OCI-LY7 (cell line): ENCODE measurements around the gene CDH15. TPM values are rescaled to one million over a fixed set of nuclear protein-coding genes. Genes with fewer than 3 reads are reported as not detected.
"Not testable (repeated sequence)": the region's sequence is repeated elsewhere in the genome, so short reads cannot be mapped to it uniquely, and the experiment has no call there.

Experiments
- BruUV-seq: library from RNA; stranded (reverse); fragments of 400-500 nt; replicated peaks from 2 replicates; lab custom pipeline; 2021; lab: Mats Ljungman, UMichigan
- CTCF ChIA-PET: fragments of 300-600 bp; sonication (Branson Sonifier 250); formaldehyde crosslinking; loops from one replicate; lab custom pipeline; 2022; ENCODE audit warnings: antibody characterized with exemption; ENCODE audit not compliant: unreplicated experiment; lab: Charles Lee
- POLR2A ChIA-PET: fragments of 300-600 bp; sonication (Branson Sonifier 250); formaldehyde crosslinking; loops from one replicate; lab custom pipeline; 2022; ENCODE audit warnings: antibody characterized with exemption; lab: Charles Lee
- DNase-seq: peaks from one replicate; pipeline ENCODE4 v3.0.0-alpha.2; 2015; ENCODE audit warnings: low spot score
- H2AFZ ChIP-seq: fragments of 200-600 bp; sonication (generic), shearing (Covaris generic); 2 replicates; pipeline ENCODE4 v1.6.1; 2014; ENCODE audit warnings: mild to moderate bottlenecking, antibody characterized with exemption, low read length, moderate library complexity
- H3K27ac ChIP-seq: fragments of 200-600 bp; sonication (generic); 2 replicates; pipeline ENCODE4 v1.5.1; 2014; ENCODE audit warnings: mixed run types, low read depth, mild to moderate bottlenecking, moderate library complexity, low read length, inconsistent platforms; ENCODE audit not compliant: poor library complexity, severe bottlenecking
- H3K36me3 ChIP-seq: fragments of 200-600 bp; sonication (generic); 2 replicates; pipeline ENCODE4 v1.6.1; 2014; ENCODE audit warnings: mild to moderate bottlenecking, antibody characterized with exemption, low read length, moderate library complexity, mixed read lengths; ENCODE audit not compliant: insufficient read depth
- H3K4me1 ChIP-seq: fragments of 200-600 bp; sonication (generic); 2 replicates; pipeline ENCODE4 v1.5.1; 2014; ENCODE audit warnings: mild to moderate bottlenecking, low read length; ENCODE audit not compliant: insufficient read depth, poor library complexity, severe bottlenecking
- H3K4me2 ChIP-seq: fragments of 200-600 bp; sonication (generic); 2 replicates; pipeline ENCODE4 v1.6.1; 2014; ENCODE audit warnings: mild to moderate bottlenecking, low read length
- H3K4me3 ChIP-seq: fragments of 200-600 bp; sonication (generic); 2 replicates; pipeline ENCODE4 v1.5.1; 2014; ENCODE audit warnings: mild to moderate bottlenecking, low read depth, low read length; ENCODE audit not compliant: poor library complexity, severe bottlenecking
- H3K79me2 ChIP-seq: fragments of 200-600 bp; sonication (generic); 2 replicates; pipeline ENCODE4 v1.6.1; 2016; ENCODE audit warnings: low read depth, mild to moderate bottlenecking, low read length, moderate library complexity, mixed read lengths; ENCODE audit not compliant: insufficient read depth
- H3K9me2 ChIP-seq: fragments of 200-600 bp; sonication (generic); 2 replicates; pipeline ENCODE4 v1.6.1; 2016; ENCODE audit warnings: mild to moderate bottlenecking, low read length, mixed read lengths; ENCODE audit not compliant: insufficient read depth
- H3K9me3 ChIP-seq: fragments of 200-600 bp; sonication (generic); 2 replicates; pipeline ENCODE4 v1.6.1; 2014; ENCODE audit warnings: mild to moderate bottlenecking, mixed run types, low read length, mixed read lengths
- H4K20me1 ChIP-seq: fragments of 200-600 bp; sonication (generic); 2 replicates; pipeline ENCODE4 v1.6.1; 2014; ENCODE audit warnings: mild to moderate bottlenecking, antibody characterized with exemption, low read length, moderate library complexity, mixed read lengths; ENCODE audit not compliant: insufficient read depth
- EZH2phosphoT487 ChIP-seq: fragments of 200-600 bp; sonication (generic); IDR thresholded peaks from 2 replicates; pipeline ENCODE4 v1.6.1; 2018; ENCODE audit warnings: low read depth, borderline replicate concordance, mild to moderate bottlenecking, mixed run types, antibody characterized with exemption, low read length, moderate library complexity, mixed read lengths
- intact Hi-C: fragments of 100-400 bp; cut with micrococcal nuclease; formaldehyde crosslinking; loops from one replicate; pipeline ENCODE4 v1.10.0; 2022; ENCODE audit not compliant: unreplicated experiment
- total RNA-seq, 2 experiments: library from RNA; depleted of rRNA in 1 of 2; stranded (reverse); fragments of >200 nt in 1 of 2; shearing (Covaris generic) in 1 of 2; gene quantifications; 2 replicates each; pipeline ENCODE4 v1.2.3, GENCODE V29; 2014 to 2022
- TF ChIP-seq, protein P1 (sequence below): fragments of 200-600 bp; sonication (generic); conservative IDR thresholded peaks from 2 replicates; pipeline ENCODE4 v1.5.1; 2014; ENCODE audit warnings: mild to moderate bottlenecking, antibody characterized with exemption, low read length, moderate library complexity, mixed read lengths

The CDH15 gene
- total RNA-seq, 2 experiments from 2014 or later, result not detected

- BruUV-seq, result no TSS peak
- no peaks in the 10 kb centered on the region for H3K4me1 ChIP-seq
- CTCF ChIA-PET, result no interaction called here
- no peak for TF ChIP-seq EZH2phosphoT487
- TF ChIP-seq, protein P1, sequence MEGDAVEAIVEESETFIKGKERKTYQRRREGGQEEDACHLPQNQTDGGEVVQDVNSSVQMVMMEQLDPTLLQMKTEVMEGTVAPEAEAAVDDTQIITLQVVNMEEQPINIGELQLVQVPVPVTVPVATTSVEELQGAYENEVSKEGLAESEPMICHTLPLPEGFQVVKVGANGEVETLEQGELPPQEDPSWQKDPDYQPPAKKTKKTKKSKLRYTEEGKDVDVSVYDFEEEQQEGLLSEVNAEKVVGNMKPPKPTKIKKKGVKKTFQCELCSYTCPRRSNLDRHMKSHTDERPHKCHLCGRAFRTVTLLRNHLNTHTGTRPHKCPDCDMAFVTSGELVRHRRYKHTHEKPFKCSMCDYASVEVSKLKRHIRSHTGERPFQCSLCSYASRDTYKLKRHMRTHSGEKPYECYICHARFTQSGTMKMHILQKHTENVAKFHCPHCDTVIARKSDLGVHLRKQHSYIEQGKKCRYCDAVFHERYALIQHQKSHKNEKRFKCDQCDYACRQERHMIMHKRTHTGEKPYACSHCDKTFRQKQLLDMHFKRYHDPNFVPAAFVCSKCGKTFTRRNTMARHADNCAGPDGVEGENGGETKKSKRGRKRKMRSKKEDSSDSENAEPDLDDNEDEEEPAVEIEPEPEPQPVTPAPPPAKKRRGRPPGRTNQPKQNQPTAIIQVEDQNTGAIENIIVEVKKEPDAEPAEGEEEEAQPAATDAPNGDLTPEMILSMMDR, result no peak
- H2AFZ ChIP-seq, result no peak overlapping the region
- no peaks in the 10 kb centered on the region for H3K9me3 ChIP-seq
- intact Hi-C loops, result no loop called here
- POLR2A ChIA-PET, result no interaction called here
- H3K79me2 ChIP-seq, result no peaks in the 10 kb centered on the region
- no peaks in the 10 kb centered on the region for H3K36me3 ChIP-seq
- no peak for DNase-seq
- no peak overlapping the region for H3K27ac ChIP-seq
- no peak overlapping the region for H3K4me3 ChIP-seq
- no peak overlapping the region for H3K4me2 ChIP-seq
- no peaks in the 10 kb centered on the region for H3K9me2 ChIP-seq
- H4K20me1 ChIP-seq, result no peaks in the 10 kb centered on the region
Measured at GRCh38 chr16:89184677-89184932, 13.1 kb downstream of the CDH15 start.

GRCh38 chr16:89184933-89185794, 13.6 kb downstream of the CDH15 start:
- POLR2A ChIA-PET, result no interaction called here

GRCh38 chr16:89185887-89186592, 14.5 kb downstream of the CDH15 start:
- H3K4me2 ChIP-seq, H3K79me2 ChIP-seq, H2AFZ ChIP-seq, H3K4me1 ChIP-seq, H4K20me1 ChIP-seq, POLR2A ChIA-PET, intact Hi-C loops, BruUV-seq, H3K4me3 ChIP-seq, H3K27ac ChIP-seq, CTCF ChIA-PET, H3K36me3 ChIP-seq, DNase-seq, H3K9me2 ChIP-seq, H3K9me3 ChIP-seq: not testable (repeated sequence)

More at GRCh38 chr16:89184933-89185794, 13.6 kb downstream of the CDH15 start:
- Histone ChIP-seq H3K9me2 (no peaks in the 10 kb centered on the region), H3K27ac (no peak overlapping the region), H3K4me3 (no peak overlapping the region), H3K9me3 (no peaks in the 10 kb centered on the region), H2AFZ (no peak overlapping the region), H3K79me2 (no peaks in the 10 kb centered on the region), H3K4me1 (no peaks in the 10 kb centered on the region), H3K36me3 (no peaks in the 10 kb centered on the region), H4K20me1 (no peaks in the 10 kb centered on the region), H3K4me2 (no peak overlapping the region)
- no peak for TF ChIP-seq EZH2phosphoT487
- TF ChIP-seq, protein P1, result no peak
- intact Hi-C loops, result no loop called here
- no peak for DNase-seq
- BruUV-seq, result no TSS peak
- CTCF ChIA-PET, result no interaction called here

- H4K20me1 ChIP-seq, CTCF ChIA-PET, H3K4me3 ChIP-seq, H3K4me1 ChIP-seq, H3K4me2 ChIP-seq, H3K9me3 ChIP-seq, DNase-seq, H3K27ac ChIP-seq, POLR2A ChIA-PET, H3K9me2 ChIP-seq, intact Hi-C loops, BruUV-seq, H2AFZ ChIP-seq, H3K79me2 ChIP-seq, H3K36me3 ChIP-seq: not testable (repeated sequence)
Measured at GRCh38 chr16:89186593-89187031, 15.1 kb downstream of the CDH15 start.
